ENCODE results near the gene LRP1.

DNA sequence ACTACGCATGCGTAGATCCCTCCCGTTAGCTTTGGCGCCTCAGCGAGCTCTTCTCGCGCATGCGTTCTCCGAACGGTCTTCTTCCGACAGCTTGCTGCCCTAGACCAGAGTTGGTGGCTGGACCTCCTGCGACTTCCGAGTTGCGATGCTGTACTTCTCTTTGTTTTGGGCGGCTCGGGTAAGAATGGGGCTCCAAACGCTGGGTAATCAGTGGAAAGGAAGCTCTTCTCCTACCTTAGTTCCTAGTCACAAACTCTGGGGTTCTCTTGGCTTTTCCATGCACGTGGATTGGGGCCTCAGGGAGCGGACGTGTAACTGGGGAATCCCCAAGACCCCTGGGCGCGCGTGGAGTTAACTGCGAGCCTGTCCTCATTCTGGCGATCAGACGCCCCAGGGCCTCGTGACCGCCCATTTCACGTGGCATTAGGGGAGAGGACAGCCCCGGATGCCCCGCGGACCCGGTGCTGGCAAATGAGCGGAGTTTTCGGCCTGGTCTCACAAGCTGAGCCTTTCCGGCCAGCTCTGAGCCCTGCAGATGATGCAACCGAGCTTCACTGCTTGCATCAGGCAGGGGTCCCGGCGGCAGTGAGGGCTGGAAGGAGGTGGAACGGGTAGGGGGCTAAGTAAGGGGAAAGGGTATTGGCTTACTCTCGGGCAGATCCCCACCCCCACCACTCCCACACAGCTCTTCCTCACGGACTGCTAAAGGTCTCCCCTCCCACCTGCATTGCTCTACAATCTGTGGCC is 101.5 kb downstream of the LRP1 start, which contains the start of gene SHMT2:
- TF ChIP-seq, protein P1, sequence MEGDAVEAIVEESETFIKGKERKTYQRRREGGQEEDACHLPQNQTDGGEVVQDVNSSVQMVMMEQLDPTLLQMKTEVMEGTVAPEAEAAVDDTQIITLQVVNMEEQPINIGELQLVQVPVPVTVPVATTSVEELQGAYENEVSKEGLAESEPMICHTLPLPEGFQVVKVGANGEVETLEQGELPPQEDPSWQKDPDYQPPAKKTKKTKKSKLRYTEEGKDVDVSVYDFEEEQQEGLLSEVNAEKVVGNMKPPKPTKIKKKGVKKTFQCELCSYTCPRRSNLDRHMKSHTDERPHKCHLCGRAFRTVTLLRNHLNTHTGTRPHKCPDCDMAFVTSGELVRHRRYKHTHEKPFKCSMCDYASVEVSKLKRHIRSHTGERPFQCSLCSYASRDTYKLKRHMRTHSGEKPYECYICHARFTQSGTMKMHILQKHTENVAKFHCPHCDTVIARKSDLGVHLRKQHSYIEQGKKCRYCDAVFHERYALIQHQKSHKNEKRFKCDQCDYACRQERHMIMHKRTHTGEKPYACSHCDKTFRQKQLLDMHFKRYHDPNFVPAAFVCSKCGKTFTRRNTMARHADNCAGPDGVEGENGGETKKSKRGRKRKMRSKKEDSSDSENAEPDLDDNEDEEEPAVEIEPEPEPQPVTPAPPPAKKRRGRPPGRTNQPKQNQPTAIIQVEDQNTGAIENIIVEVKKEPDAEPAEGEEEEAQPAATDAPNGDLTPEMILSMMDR (IDR thresholded peaks at IDR 0.05; ENCODE audit: low read depth, low read length) = no peak
- no peak for TF ChIP-seq EZH2phosphoT487 (IDR thresholded peaks at IDR 0.05; ENCODE audit: low read depth)

All from OCI-LY3 (cell line).